GM19035 (cell line): ENCODE results near the gene MAML3.

ENCODE experiments used
- ATAC-seq: cut with Tn5 transposase; IDR thresholded peaks from one replicate; pipeline ENCODE4 v1.9.1; 2021; ENCODE audit not compliant: unreplicated experiment

Gene MAML3

GRCh38 chr4:139795527-139796314, 358.3 kb downstream of the MAML3 start:
- no peak for ATAC-seq

- no peak for ATAC-seq
Observed at GRCh38 chr4:139794158-139794954, 359.6 kb downstream of the MAML3 start.

GRCh38 chr4:139791681-139792080, 362.3 kb downstream of the MAML3 start:
- ATAC-seq, result no peak

GRCh38 chr4:139790291-139790690, 363.7 kb downstream of the MAML3 start:
- ATAC-seq, result no peak

- ATAC-seq, result no peak
Observed at GRCh38 chr4:139789096-139789654, 364.8 kb downstream of the MAML3 start.

- no peak for ATAC-seq
Observed at GRCh38 chr4:139786494-139787354, 367.3 kb downstream of the MAML3 start.

GRCh38 chr4:139785356-139785755, 368.6 kb downstream of the MAML3 start:
- ATAC-seq, result no peak

GRCh38 chr4:139783741-139784484, 370.1 kb downstream of the MAML3 start:
- ATAC-seq, result no peak

GRCh38 chr4:139782926-139783522, 371.0 kb downstream of the MAML3 start:
- ATAC-seq, result no peak

GRCh38 chr4:139781066-139781465, 372.9 kb downstream of the MAML3 start:
- ATAC-seq, result no peak

GRCh38 chr4:139779691-139780090, 374.3 kb downstream of the MAML3 start:
- no peak for ATAC-seq

- ATAC-seq, result no peak
Observed at GRCh38 chr4:139777757-139778156, 376.2 kb downstream of the MAML3 start.

GRCh38 chr4:139776235-139776634, 377.7 kb downstream of the MAML3 start:
- ATAC-seq, result no peak

- no peak for ATAC-seq
Observed at GRCh38 chr4:139774759-139775487, 379.1 kb downstream of the MAML3 start.

GRCh38 chr4:139773560-139774318, 380.2 kb downstream of the MAML3 start:
- ATAC-seq, result no peak

- no peak for ATAC-seq
Observed at GRCh38 chr4:139770361-139770760, 383.6 kb downstream of the MAML3 start.

- no peak for ATAC-seq
Observed at GRCh38 chr4:139769364-139769763, 384.6 kb downstream of the MAML3 start.

GRCh38 chr4:139768896-139769295, 385.1 kb downstream of the MAML3 start:
- ATAC-seq, result no peak
